ENCODE measurements around the gene OR51E1.

Gene OR51E1

GRCh38 chr11:4647766-4648165 lies 4.0 kb downstream of the OR51E1 start:
- no peak for DNase-seq (ENCODE audit: extremely low read depth in 1 of 2, low read depth in 1 of 2)

DNA sequence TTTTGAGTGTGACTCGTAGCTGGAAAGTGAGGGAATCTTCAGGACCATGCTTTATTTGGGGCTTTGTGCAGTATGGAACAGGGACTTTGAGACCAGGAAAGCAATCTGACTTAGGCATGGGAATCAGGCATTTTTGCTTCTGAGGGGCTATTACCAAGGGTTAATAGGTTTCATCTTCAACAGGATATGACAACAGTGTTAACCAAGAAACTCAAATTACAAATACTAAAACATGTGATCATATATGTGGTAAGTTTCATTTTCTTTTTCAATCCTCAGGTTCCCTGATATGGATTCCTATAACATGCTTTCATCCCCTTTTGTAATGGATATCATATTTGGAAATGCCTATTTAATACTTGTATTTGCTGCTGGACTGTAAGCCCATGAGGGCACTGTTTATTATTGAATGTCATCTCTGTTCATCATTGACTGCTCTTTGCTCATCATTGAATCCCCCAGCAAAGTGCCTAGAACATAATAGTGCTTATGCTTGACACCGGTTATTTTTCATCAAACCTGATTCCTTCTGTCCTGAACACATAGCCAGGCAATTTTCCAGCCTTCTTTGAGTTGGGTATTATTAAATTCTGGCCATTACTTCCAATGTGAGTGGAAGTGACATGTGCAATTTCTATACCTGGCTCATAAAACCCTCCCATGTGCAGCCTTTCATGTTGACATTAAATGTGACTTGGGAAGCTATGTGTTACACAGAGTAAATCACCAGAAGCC lies 11.0 kb downstream of the OR51E1 start:
- no peak for DNase-seq (ENCODE audit: extremely low read depth in 1 of 2, low read depth in 1 of 2)

DNA sequence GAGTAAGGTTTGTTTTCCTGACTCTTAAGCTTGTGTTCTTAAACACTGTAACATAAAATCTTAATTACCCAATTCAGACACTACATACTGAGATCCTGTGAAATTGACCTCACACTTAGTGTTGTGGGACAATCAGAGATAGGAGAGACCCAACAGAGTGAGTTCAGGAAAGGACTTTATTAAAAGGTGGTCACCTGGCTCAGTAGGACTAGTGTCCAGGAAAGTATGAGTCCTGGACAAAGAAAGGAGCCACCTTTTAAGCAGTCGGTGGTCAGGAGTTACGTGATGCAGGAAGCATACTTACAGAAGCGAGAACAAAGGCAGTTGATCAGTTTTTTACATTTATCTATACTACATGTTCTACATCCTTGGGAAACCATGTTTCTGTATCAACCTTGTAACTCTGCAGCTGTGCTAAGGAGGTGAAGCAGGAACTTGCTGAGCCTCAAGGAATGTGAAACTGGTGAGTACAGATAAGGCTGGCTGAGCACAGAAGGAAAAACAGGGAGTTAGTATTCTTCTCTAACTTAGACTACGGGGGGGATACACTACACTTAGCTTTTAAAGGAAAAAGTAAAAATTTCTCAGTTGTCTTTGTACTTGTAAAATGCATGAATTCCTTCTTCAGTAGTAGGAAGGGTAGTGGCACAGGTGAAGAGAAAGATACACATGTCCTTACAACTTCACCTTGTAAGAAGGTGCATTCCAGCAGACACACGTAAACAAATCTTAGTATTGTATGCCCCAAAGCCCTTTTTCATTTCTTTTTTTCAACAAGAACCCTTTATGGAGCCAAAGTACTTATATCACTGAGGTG lies 15.1 kb downstream of the OR51E1 start:
- DNase-seq (ENCODE audit: extremely low read depth in 1 of 2, low read depth in 1 of 2) = no peak

- DNase-seq (ENCODE audit: extremely low read depth in 1 of 2, low read depth in 1 of 2) = no peak
Measured at GRCh38 chr11:4662876-4663275, 19.1 kb downstream of the OR51E1 start.

DNA sequence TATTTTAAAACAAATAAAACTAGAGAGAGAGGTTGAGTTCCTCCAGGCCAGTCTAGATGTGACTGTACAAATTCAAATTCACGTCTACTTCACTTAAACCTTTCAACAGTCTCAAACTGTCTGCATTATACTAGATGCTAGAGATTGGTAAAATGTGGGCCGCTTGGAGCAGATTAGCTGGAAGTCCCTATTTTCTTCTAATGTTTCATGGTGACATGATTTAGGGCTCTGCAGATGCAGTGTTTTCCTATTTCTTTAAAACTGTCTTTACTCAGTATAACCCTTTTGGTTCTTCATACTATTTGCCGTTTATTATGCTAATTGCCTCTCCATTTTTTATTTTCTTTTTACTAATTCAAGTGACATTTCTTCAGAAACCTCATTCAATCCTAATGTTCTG lies 20.4 kb downstream of the OR51E1 start:
- DNase-seq (ENCODE audit: extremely low read depth in 1 of 2, low read depth in 1 of 2) = no peak

DNA sequence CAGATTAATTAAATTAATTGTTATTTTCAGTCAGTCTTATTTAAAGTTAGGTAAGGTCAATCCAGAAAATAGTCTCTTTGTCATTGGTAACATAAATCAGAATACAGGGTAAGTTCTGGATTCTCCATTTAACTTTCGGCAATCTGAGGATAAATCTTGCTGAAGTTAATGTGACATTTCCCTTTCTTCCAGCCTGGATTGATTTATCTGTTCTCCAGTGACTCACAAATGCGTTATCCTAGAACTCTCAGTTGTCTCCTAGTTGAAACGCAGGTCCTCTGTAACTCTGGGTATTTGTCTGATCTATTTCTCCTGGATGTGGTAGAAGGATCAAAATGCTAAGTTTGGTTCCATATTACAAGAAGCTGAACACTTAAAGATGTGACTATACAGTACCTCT lies 21.0 kb downstream of the OR51E1 start:
- no peak for DNase-seq (ENCODE audit: extremely low read depth in 1 of 2, low read depth in 1 of 2)

GRCh38 chr11:4665424-4665823 lies 21.6 kb downstream of the OR51E1 start:
- DNase-seq (ENCODE audit: extremely low read depth in 1 of 2, low read depth in 1 of 2) = no peak

- no peak for DNase-seq (ENCODE audit: extremely low read depth in 1 of 2, low read depth in 1 of 2)
Measured at GRCh38 chr11:4671741-4672140, 28.0 kb downstream of the OR51E1 start.

- no peak for DNase-seq (ENCODE audit: extremely low read depth in 1 of 2, low read depth in 1 of 2)
Measured at GRCh38 chr11:4672470-4672869, 28.7 kb downstream of the OR51E1 start.

- DNase-seq (ENCODE audit: extremely low read depth in 1 of 2, low read depth in 1 of 2) = no peak
Measured at GRCh38 chr11:4673781-4674180, 30.0 kb downstream of the OR51E1 start.

DNA sequence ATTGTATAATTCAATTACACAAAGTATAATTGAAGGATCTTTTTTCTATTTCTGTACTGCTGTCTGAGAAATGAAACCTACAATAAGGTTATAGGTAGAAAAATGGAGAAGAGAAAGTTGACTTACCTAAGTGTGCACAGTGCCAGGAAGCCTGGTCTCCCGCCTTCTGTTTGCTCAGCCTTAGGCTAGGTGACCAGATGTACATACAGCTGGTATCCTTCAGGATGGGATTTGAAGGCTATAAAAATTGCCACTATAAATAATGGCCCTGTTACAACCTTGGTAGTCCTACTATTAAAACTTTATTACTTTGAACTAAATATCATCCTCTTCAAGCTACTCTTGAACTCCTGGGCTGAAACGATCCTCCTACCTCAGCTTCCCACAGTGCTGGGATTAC lies 34.2 kb downstream of the OR51E1 start:
- no peak for DNase-seq (ENCODE audit: extremely low read depth in 1 of 2, low read depth in 1 of 2)

GRCh38 chr11:4680341-4680740 lies 36.6 kb downstream of the OR51E1 start:
- DNase-seq (ENCODE audit: extremely low read depth in 1 of 2, low read depth in 1 of 2) = no peak

DNA sequence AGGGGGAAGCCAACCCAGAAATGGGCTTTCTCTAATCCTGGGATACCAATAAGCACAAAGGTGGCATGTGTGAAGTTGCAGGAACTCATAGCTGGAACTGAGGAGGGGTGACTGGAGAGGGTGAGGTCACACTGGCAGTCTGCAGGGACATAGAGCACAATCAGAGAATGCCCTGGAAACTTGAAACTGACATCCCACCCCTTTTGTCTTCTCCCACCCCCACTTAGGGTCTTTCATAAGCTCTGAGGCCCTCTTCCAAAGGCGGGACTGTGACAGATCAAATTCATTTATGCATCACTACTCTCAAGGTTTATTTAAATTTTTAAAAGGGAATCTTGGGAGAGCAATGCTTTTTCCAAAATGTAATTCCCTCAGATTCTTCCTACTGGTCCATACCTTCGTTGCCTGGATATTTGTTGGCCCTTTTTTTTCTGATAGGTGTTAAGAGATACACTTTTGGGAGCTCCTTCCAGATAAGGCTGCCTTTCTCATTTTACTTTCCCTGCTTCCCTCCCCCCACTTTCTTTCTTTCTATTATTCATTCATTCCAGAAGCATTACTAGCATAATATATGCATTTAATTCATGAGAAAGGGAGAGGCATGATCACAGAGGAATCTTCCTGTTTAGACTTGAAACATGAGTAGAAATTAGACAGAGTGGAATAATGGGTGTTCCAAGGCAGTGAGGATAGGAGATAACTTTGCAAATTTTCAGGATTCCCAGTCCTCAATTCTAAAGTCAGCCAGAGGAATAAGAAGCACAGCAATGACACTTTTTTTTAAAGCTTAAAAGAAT lies 39.0 kb downstream of the OR51E1 start:
- DNase-seq (ENCODE audit: extremely low read depth in 1 of 2, low read depth in 1 of 2) = no peak

GRCh38 chr11:4684631-4685285 lies 41.0 kb downstream of the OR51E1 start:
- DNase-seq (ENCODE audit: extremely low read depth in 1 of 2, low read depth in 1 of 2) = no peak

GRCh38 chr11:4695442-4695841 lies 51.7 kb downstream of the OR51E1 start:
- DNase-seq (ENCODE audit: extremely low read depth in 1 of 2, low read depth in 1 of 2) = no peak

GRCh38 chr11:4697585-4697984 lies 53.8 kb downstream of the OR51E1 start, which contains the start of gene OR51E2:
OR51E2 (minus strand) TSS chr11:4697853; CDS start chr11:4682711, 15,142 bp downstream.
- no peak for DNase-seq (ENCODE audit: extremely low read depth in 1 of 2, low read depth in 1 of 2)

- DNase-seq (ENCODE audit: extremely low read depth in 1 of 2, low read depth in 1 of 2) = no peak
Measured at GRCh38 chr11:4699697-4700435, 56.1 kb downstream of the OR51E1 start.

DNA sequence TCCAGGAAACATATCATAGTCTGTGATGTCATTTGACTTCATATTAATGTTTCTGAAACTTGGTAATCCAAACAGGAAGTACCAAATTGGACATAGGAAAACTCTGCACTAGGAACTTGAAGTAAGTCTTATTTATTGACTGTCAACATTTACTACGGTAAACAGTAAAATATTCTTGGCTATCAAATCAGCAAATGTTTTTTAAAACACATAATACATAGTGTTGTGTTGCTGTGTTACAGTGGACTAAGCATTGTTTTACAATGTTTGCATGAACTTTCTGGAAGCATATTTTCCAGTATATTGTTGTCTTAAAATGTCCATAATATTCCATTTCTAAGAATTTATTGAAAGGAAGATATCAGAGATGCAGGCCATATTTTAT lies 56.6 kb downstream of the OR51E1 start:
- no peak for DNase-seq (ENCODE audit: extremely low read depth in 1 of 2, low read depth in 1 of 2)

- no peak for DNase-seq (ENCODE audit: extremely low read depth in 1 of 2, low read depth in 1 of 2)
Measured at GRCh38 chr11:4704054-4704789, 60.4 kb downstream of the OR51E1 start, which contains the start of gene MMP26. MMP26 (plus strand) TSS chr11:4704784.

Measured in stimulated activated CD8-positive, alpha-beta memory T cell treated with anti-CD3 and anti-CD28 coated beads, Interleukin-7, amount 100 ng/mL, for 48 hours (primary cell).